ENCODE data around the gene PCGF5.

The PCGF5 gene

GRCh38 chr10:91328320-91328984 lies 108.0 kb downstream of the PCGF5 start:
- no peak for DNase-seq (ENCODE audit: low spot score)
